ENCODE data around the gene TAS2R9.
"Not testable (repeated sequence)": the region's sequence is repeated elsewhere in the genome, so short reads cannot be mapped to it uniquely, and the experiment has no call there.

TAS2R9 gene

GRCh38 chr12:10810068-10810467 is at the start of gene TAS2R9:
Gene TAS2R9 (minus strand): TSS chr12:10810168. CDS start chr12:10810075, 93 bp downstream.
- DNase-seq, result no peak

GRCh38 chr12:10855807-10856206 is 45.8 kb upstream of the TAS2R9 start:
- DNase-seq, result no peak

- DNase-seq, result no peak
Observed at GRCh38 chr12:10853776-10854175, 43.8 kb upstream of the TAS2R9 start.

GRCh38 chr12:10851243-10851858 is 41.4 kb upstream of the TAS2R9 start:
- DNase-seq, result no peak

GRCh38 chr12:10849425-10849878 is 39.5 kb upstream of the TAS2R9 start, which contains the start of gene PRR4:
Gene PRR4 (minus strand): TSS chr12:10849475. CDS start chr12:10849437, 38 bp downstream.
- DNase-seq, result no peak

- DNase-seq, result no peak
Observed at GRCh38 chr12:10847744-10848143, 37.8 kb upstream of the TAS2R9 start.

- DNase-seq, result no peak
Observed at GRCh38 chr12:10842862-10843261, 32.9 kb upstream of the TAS2R9 start.

- no peak for DNase-seq
Observed at GRCh38 chr12:10838461-10838860, 28.5 kb upstream of the TAS2R9 start.

- no peak for DNase-seq
Observed at GRCh38 chr12:10829994-10830393, 20.0 kb upstream of the TAS2R9 start.

- no peak for DNase-seq
Observed at GRCh38 chr12:10826258-10826657, 16.3 kb upstream of the TAS2R9 start, which contains the start of gene TAS2R10. Gene TAS2R10 (minus strand): TSS chr12:10826358. CDS start chr12:10826269, 89 bp downstream.

GRCh38 chr12:10824957-10825356 is 15.0 kb upstream of the TAS2R9 start:
- no peak for DNase-seq

- DNase-seq, result no peak
Observed at GRCh38 chr12:10811883-10812536, 2.0 kb upstream of the TAS2R9 start.

GRCh38 chr12:10807186-10807585 is 2.8 kb downstream of the TAS2R9 start, which contains the start of gene TAS2R8:
Gene TAS2R8 (minus strand): TSS chr12:10807286. CDS start chr12:10806980, 306 bp downstream.
- no peak for DNase-seq

- no peak for DNase-seq
Observed at GRCh38 chr12:10802587-10802986, 7.4 kb downstream of the TAS2R9 start, which contains the start of gene TAS2R7. Gene TAS2R7 (minus strand): TSS chr12:10802627. CDS start chr12:10802570, 57 bp downstream.

- DNase-seq, result no peak
Observed at GRCh38 chr12:10801741-10802140, 8.2 kb downstream of the TAS2R9 start.

- no peak for DNase-seq
Observed at GRCh38 chr12:10794222-10794621, 15.7 kb downstream of the TAS2R9 start.

- not testable (repeated sequence) for DNase-seq
Observed at GRCh38 chr12:10791769-10792168, 18.2 kb downstream of the TAS2R9 start.

GRCh38 chr12:10783252-10783651 is 26.7 kb downstream of the TAS2R9 start:
- DNase-seq, result no peak

GRCh38 chr12:10779103-10779502 is 30.9 kb downstream of the TAS2R9 start:
- no peak for DNase-seq

- DNase-seq, result no peak
Observed at GRCh38 chr12:10771132-10771733, 38.7 kb downstream of the TAS2R9 start.

- no peak for DNase-seq
Observed at GRCh38 chr12:10759657-10760056, 50.3 kb downstream of the TAS2R9 start.
